Effector memory CD8-positive, alpha-beta T cell (primary cell): Measurements from ENCODE around the gene TMEM221.

Source experiments
- ATAC-seq: fragments of 150-1000 bp; cut with Tn5 transposase; replicated peaks from 2 replicates; pipeline ENCODE4 v1.10.0; 2021; ENCODE audit warnings: mild to moderate bottlenecking, moderate library complexity
- DNase-seq, 3 experiments: peaks; one replicate each; pipeline ENCODE4 v3.0.0; 2021
- H3K27ac Mint-ChIP-seq, 2 donors: one replicate each; pipeline ENCODE4 v1.8.0; 2022; ENCODE audit warnings: mild to moderate bottlenecking in 2 of 2, mixed read lengths in 2 of 2, moderate library complexity in 2 of 2
- H3K27me3 Mint-ChIP-seq, 2 donors: one replicate each; pipeline ENCODE4 v1.8.0; 2022; ENCODE audit warnings: mixed read lengths in 2 of 2
- H3K36me3 Mint-ChIP-seq: one replicate; pipeline ENCODE4 v1.8.0; 2022; ENCODE audit warnings: mild to moderate bottlenecking, moderate library complexity, mixed read lengths; ENCODE audit not compliant: insufficient read depth
- H3K4me1 Mint-ChIP-seq, 2 donors: one replicate each; pipeline ENCODE4 v1.8.0; 2022; ENCODE audit warnings: low read depth in 2 of 2, mixed read lengths in 2 of 2
- H3K4me3 Mint-ChIP-seq, 2 donors: one replicate each; pipeline ENCODE4 v1.8.0; 2022; ENCODE audit warnings: mild to moderate bottlenecking in 2 of 2, mixed read lengths in 2 of 2, moderate library complexity in 2 of 2
- H3K9me3 Mint-ChIP-seq, 2 donors: one replicate each; pipeline ENCODE4 v1.8.0; 2022; ENCODE audit warnings: mixed read lengths in 2 of 2
- total RNA-seq, 9 experiments: gene quantifications; one replicate each; lab custom pipeline; 2026; lab: John Stamatoyannopoulos, UW

TMEM221 gene
- 0 to 0.10 (median 0) reads per million in 9 experiments for total RNA-seq

- no peaks in the 10 kb centered on the region for H3K9me3 Mint-ChIP-seq
- H3K27ac Mint-ChIP-seq, result no peak within 1 kb of the TSS
- no peaks in the 10 kb centered on the region for H3K36me3 Mint-ChIP-seq
- H3K4me1 Mint-ChIP-seq, result peaks cover 0 to 1% of the 10 kb centered on the region in 2 donors
- peak within 1 kb of the TSS; percentile 35 to 52 for H3K4me3 Mint-ChIP-seq
- ATAC-seq (peak; percentile 88), DNase-seq (peak; percentile 43 to 53 (median 48))
- H3K27me3 Mint-ChIP-seq, result peaks cover 8 to 14% of the 10 kb centered on the region in 2 donors
These were observed at the start of gene TMEM221 for GRCh38 chr19:17448131-17448967. TMEM221 (minus strand) TSS chr19:17448668; CDS start chr19:17448462, 206 bp downstream.

- DNase-seq (no peak), ATAC-seq (no peak)
- peaks cover 16 to 18% of the 10 kb centered on the region in 2 donors for H3K4me1 Mint-ChIP-seq
- no peak overlapping the region for H3K4me3 Mint-ChIP-seq
- no peak overlapping the region for H3K27ac Mint-ChIP-seq
- H3K27me3 Mint-ChIP-seq, result no peaks in the 10 kb centered on the region
- peaks cover 6% of the 10 kb centered on the region for H3K36me3 Mint-ChIP-seq
- no peaks in the 10 kb centered on the region for H3K9me3 Mint-ChIP-seq
These were observed 48.8 kb upstream of the TMEM221 start for GRCh38 chr19:17497149-17497798.

GRCh38 chr19:17496337-17496997 is 48.0 kb upstream of the TMEM221 start:
- H3K4me3 Mint-ChIP-seq, result peak overlapping the region; percentile 15 to 40
- H3K27ac Mint-ChIP-seq, result peak overlapping the region in 1 of 2 donors; percentile 17
- H3K27me3 Mint-ChIP-seq, result no peaks in the 10 kb centered on the region
- DNase-seq (peak; percentile 76 to 78 (median 77)), ATAC-seq (peak; percentile 99)
- H3K36me3 Mint-ChIP-seq, result peaks cover 3% of the 10 kb centered on the region
- H3K4me1 Mint-ChIP-seq, result peaks cover 16 to 18% of the 10 kb centered on the region in 2 donors
- no peaks in the 10 kb centered on the region for H3K9me3 Mint-ChIP-seq

- H3K9me3 Mint-ChIP-seq, result no peaks in the 10 kb centered on the region
- H3K27me3 Mint-ChIP-seq, result no peaks in the 10 kb centered on the region
- H3K27ac Mint-ChIP-seq, result peak overlapping the region in 1 of 2 donors; percentile 17
- H3K4me3 Mint-ChIP-seq, result no peak overlapping the region
- no peak for ATAC-seq
- peaks cover 3% of the 10 kb centered on the region for H3K36me3 Mint-ChIP-seq
- peaks cover 15 to 18% of the 10 kb centered on the region in 2 donors for H3K4me1 Mint-ChIP-seq
- DNase-seq, result no peak
These were observed 47.3 kb upstream of the TMEM221 start for GRCh38 chr19:17495639-17496296.

- no peaks in the 10 kb centered on the region for H3K9me3 Mint-ChIP-seq
- DNase-seq (no peak), ATAC-seq (no peak)
- peaks cover 27 to 30% of the 10 kb centered on the region in 2 donors for H3K4me1 Mint-ChIP-seq
- H3K27me3 Mint-ChIP-seq, result no peaks in the 10 kb centered on the region
- H3K27ac Mint-ChIP-seq, result peak overlapping the region; percentile 55 to 58
- no peaks in the 10 kb centered on the region for H3K36me3 Mint-ChIP-seq
- no peak overlapping the region for H3K4me3 Mint-ChIP-seq
These were observed 42.8 kb upstream of the TMEM221 start for GRCh38 chr19:17491287-17491686.

- Mint-ChIP-seq H3K27ac (peak overlapping the region in 1 of 2 donors; percentile 26), H3K27me3 (no peaks in the 10 kb centered on the region), H3K4me1 (peaks cover 21 to 24% of the 10 kb centered on the region in 2 donors), H3K36me3 (no peaks in the 10 kb centered on the region), H3K9me3 (no peaks in the 10 kb centered on the region), H3K4me3 (peak overlapping the region in 1 of 2 donors; percentile 17)
- DNase-seq (peak in 2 of 3 experiments; percentile 34 to 44), ATAC-seq (peak; percentile 62)
These were observed 41.9 kb upstream of the TMEM221 start for GRCh38 chr19:17490411-17490810.

GRCh38 chr19:17489392-17490030 is 41.0 kb upstream of the TMEM221 start:
- DNase-seq (no peak), ATAC-seq (no peak)
- H3K27ac Mint-ChIP-seq, result peak overlapping the region; percentile 44 to 92
- H3K4me3 Mint-ChIP-seq, result peak overlapping the region; percentile 51 to 80
- no peaks in the 10 kb centered on the region for H3K27me3 Mint-ChIP-seq
- peaks cover 21 to 24% of the 10 kb centered on the region in 2 donors for H3K4me1 Mint-ChIP-seq
- H3K36me3 Mint-ChIP-seq, result peaks cover 3% of the 10 kb centered on the region
- H3K9me3 Mint-ChIP-seq, result no peaks in the 10 kb centered on the region

GRCh38 chr19:17488593-17489391 is 40.3 kb upstream of the TMEM221 start:
- DNase-seq, result peak; percentile 34 to 70 (median 69)
- H3K9me3 Mint-ChIP-seq, result no peaks in the 10 kb centered on the region
- peak overlapping the region; percentile 44 to 92 for H3K27ac Mint-ChIP-seq
- H3K36me3 Mint-ChIP-seq, result peaks cover 3% of the 10 kb centered on the region
- H3K27me3 Mint-ChIP-seq, result no peaks in the 10 kb centered on the region
- H3K4me1 Mint-ChIP-seq, result peaks cover 21 to 24% of the 10 kb centered on the region in 2 donors
- peak overlapping the region; percentile 51 to 80 for H3K4me3 Mint-ChIP-seq
- peak; percentile 81 for ATAC-seq

- Mint-ChIP-seq H3K9me3 (no peaks in the 10 kb centered on the region), H3K27me3 (no peaks in the 10 kb centered on the region), H3K4me3 (peak overlapping the region; percentile 51 to 80), H3K4me1 (peaks cover 25 to 26% of the 10 kb centered on the region in 2 donors), H3K36me3 (peaks cover 3% of the 10 kb centered on the region), H3K27ac (peak overlapping the region; percentile 44 to 92)
- DNase-seq, result no peak
- no peak for ATAC-seq
These were observed 39.0 kb upstream of the TMEM221 start for GRCh38 chr19:17487284-17488121.

GRCh38 chr19:17486545-17487240 is 38.2 kb upstream of the TMEM221 start:
- Mint-ChIP-seq H3K4me1 (peaks cover 25 to 26% of the 10 kb centered on the region in 2 donors), H3K36me3 (peaks cover 3% of the 10 kb centered on the region), H3K27me3 (no peaks in the 10 kb centered on the region), H3K27ac (peak overlapping the region in 1 of 2 donors; percentile 44), H3K4me3 (no peak overlapping the region), H3K9me3 (no peaks in the 10 kb centered on the region)
- ATAC-seq (no peak), DNase-seq (no peak)
